ENCODE results near the gene SNORC. TPM values are rescaled to one million over a fixed set of nuclear protein-coding genes. Genes with fewer than 3 reads are reported as not detected.

Gene SNORC
- total RNA-seq, 4 donors from 2014 or later: 11.7 to 39.7 (median 16.9) TPM

DNA sequence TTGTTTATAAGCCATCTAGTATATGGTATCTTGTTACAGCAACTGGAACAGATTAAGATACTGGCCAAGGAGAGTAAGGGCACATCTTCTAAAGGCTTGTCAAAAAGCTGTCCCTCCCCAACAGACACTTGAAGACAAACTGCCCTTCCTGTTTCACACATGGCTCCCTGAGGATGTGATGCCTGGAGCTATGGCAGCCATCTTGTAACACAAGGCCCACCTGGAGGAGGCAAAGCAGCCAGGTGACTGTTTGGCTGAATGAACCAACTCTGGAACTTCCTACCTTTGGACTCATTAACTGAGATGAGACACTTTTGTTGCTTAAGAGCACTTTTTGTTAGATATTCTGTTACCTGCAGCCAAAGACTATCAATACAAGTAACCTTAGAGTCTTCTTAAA, 54.4 kb downstream of the SNORC start:
- Histone ChIP-seq H3K9me3 (no peaks in the 10 kb centered on the region), H3K27me3 (peaks cover 41% of the 10 kb centered on the region), H3K36me3 (peaks cover 3% of the 10 kb centered on the region), H3K4me3 (no peak overlapping the region), H3K4me1 (peaks cover 37% of the 10 kb centered on the region), H3K27ac (no peak overlapping the region)
- TF ChIP-seq EP300 (IDR thresholded peaks at IDR 0.05): no peak
- TF ChIP-seq POLR2A (IDR thresholded peaks at IDR 0.05): no peak
- no peak for TF ChIP-seq POLR2AphosphoS5 (IDR thresholded peaks at IDR 0.05)
- TF ChIP-seq, protein P1, sequence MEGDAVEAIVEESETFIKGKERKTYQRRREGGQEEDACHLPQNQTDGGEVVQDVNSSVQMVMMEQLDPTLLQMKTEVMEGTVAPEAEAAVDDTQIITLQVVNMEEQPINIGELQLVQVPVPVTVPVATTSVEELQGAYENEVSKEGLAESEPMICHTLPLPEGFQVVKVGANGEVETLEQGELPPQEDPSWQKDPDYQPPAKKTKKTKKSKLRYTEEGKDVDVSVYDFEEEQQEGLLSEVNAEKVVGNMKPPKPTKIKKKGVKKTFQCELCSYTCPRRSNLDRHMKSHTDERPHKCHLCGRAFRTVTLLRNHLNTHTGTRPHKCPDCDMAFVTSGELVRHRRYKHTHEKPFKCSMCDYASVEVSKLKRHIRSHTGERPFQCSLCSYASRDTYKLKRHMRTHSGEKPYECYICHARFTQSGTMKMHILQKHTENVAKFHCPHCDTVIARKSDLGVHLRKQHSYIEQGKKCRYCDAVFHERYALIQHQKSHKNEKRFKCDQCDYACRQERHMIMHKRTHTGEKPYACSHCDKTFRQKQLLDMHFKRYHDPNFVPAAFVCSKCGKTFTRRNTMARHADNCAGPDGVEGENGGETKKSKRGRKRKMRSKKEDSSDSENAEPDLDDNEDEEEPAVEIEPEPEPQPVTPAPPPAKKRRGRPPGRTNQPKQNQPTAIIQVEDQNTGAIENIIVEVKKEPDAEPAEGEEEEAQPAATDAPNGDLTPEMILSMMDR (IDR thresholded peaks at IDR 0.05): no peak
- DNase-seq (ENCODE audit: low spot score in 2 of 2): no peak

DNA sequence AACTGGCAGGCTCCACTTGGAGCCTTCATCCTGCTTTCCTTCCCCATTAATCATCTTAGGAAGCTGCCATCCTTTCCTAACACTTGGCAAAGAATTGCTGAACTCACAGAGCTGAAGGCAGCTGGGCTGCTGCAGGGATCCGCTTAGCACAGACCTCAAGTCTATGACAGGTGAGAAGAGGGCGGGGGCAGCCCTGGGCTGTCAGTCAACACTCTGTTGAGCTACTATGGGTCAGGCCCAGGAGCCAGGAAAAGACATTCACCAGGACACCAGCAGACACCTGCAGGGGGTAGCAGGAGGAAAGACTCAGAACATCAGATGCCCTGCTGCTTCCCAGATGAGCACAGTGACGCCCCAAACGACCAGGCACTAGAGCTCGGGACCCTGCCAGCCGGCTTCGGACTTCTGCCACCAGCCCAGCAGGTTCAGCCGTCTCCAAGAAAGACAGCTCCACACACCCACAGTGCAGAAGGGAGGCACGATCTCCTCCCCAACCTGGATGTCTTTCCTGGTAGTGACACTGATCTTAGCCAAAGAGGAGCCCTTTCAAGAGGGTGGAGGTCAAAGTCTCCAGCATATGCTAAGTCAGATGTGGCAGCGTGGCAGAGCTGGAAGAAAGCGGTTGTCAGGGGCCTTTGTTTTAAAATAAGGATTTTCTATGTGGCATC, 55.2 kb downstream of the SNORC start:
- Histone ChIP-seq H3K36me3 (no peaks in the 10 kb centered on the region), H3K27ac (no peak overlapping the region), H3K4me3 (no peak overlapping the region), H3K27me3 (peaks cover 35% of the 10 kb centered on the region), H3K4me1 (peaks cover 37% of the 10 kb centered on the region), H3K9me3 (no peaks in the 10 kb centered on the region)
- WGBS: 31% methylated on average over 8 of the region's 11 CpGs
- no peak for TF ChIP-seq POLR2A (IDR thresholded peaks at IDR 0.05)
- no peak for TF ChIP-seq POLR2AphosphoS5 (IDR thresholded peaks at IDR 0.05)
- TF ChIP-seq, protein P1 (IDR thresholded peaks at IDR 0.05): no peak
- TF ChIP-seq EP300 (IDR thresholded peaks at IDR 0.05): no peak
- no peak for DNase-seq (ENCODE audit: low spot score in 2 of 2)

DNA sequence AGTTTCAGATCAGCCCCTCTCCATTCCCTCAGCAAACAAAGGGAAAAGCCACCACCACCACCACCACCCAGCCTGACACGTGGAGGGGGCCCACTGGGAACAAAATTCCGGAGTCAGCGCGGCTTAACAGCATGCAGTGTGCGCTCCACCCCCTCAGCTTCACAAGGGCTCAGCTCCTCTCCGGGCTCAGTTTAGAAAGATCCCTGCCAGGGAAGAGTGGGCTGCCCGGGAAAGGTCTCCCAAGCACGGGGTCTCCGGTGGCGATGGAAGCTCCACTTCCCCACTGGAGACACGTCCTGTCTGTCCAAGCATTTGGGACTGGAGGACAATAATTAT, 55.7 kb downstream of the SNORC start:
- H3K27ac ChIP-seq: no peak overlapping the region
- peaks cover 35% of the 10 kb centered on the region for H3K27me3 ChIP-seq
- no peaks in the 10 kb centered on the region for H3K9me3 ChIP-seq
- no peaks in the 10 kb centered on the region for H3K36me3 ChIP-seq
- no peak overlapping the region for H3K4me3 ChIP-seq
- WGBS: 42% methylated on average over 9 of the region's 11 CpGs
- H3K4me1 ChIP-seq: peaks cover 37% of the 10 kb centered on the region
- DNase-seq (ENCODE audit: low spot score in 2 of 2): no peak
- TF ChIP-seq POLR2AphosphoS5 (IDR thresholded peaks at IDR 0.05) (no peak), EP300 (IDR thresholded peaks at IDR 0.05) (no peak), POLR2A (IDR thresholded peaks at IDR 0.05) (no peak)
- TF ChIP-seq, protein P1 (IDR thresholded peaks at IDR 0.05): no peak

DNA sequence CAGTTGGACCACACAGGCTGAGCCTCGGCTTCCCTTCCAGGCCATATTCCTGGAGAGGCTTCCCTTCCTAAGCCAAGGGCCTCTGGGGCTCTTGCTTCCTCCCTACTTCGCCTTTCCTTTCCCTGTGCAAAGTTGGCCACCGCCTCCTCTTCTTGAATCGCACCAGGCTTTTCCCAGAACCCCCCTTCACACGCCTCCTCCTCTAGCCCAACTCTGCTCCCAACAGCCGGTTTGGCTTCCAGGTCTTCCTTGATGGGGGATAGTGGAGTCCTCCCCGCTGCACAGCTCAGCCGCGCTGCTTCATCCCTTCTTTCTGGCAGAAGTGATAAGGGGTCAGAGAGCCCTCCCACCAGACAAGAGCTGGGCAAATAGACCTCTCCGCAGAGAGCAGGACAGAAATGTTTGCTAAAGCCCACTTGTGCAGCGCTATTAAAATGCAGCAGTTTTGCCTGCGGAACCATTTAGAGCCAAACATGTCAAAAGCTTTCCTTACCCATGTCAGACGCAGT, 56.4 kb downstream of the SNORC start:
- H3K27ac ChIP-seq: no peak overlapping the region
- 27% methylated on average over 10 of the region's 13 CpGs for WGBS
- DNase-seq (ENCODE audit: low spot score in 2 of 2): no peak
- no peaks in the 10 kb centered on the region for H3K36me3 ChIP-seq
- H3K4me3 ChIP-seq: peak overlapping the region; percentile 68
- no peaks in the 10 kb centered on the region for H3K9me3 ChIP-seq
- peaks cover 35% of the 10 kb centered on the region for H3K27me3 ChIP-seq
- TF ChIP-seq EP300 (IDR thresholded peaks at IDR 0.05) (no peak), POLR2A (IDR thresholded peaks at IDR 0.05) (no peak), POLR2AphosphoS5 (IDR thresholded peaks at IDR 0.05) (no peak)
- TF ChIP-seq, protein P1 (IDR thresholded peaks at IDR 0.05): no peak
- peaks cover 37% of the 10 kb centered on the region for H3K4me1 ChIP-seq

DNA sequence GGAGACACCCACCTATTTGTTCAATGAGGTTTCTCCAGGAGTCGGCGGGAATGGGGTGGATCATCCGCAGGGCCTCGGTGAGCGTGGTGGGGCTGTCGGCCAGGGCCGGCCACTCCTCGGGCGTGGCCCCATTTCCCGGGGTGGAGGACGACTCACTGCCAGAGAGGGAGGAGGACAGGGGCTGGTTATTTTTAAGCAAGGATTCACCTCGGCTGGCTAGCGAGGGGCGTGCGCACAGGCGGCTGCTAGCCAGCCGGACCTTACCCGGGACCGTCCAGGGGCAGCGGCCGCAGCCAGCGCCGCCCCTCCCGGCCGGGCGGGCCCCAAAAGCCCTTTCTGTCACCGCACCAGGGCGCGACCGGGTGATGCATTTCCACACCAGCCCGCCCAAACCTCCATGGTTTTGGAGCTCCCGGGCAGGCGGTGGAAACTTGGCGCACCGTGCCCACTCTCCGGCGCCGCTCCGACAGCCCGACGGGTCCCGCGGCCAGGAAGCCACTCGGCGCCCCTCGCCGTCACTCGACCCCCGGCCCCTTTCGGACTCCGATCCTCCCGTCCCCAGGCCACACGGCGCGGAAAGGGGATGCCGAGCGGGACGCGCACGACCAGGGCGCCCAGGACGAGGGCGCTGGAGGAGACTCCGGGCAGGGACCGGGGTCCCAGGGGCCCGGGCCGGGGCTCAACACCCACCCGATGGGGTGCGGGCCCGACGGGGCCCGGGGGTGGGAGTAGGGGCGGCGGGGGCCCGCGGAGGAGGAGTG, 57.1 kb downstream of the SNORC start:
- Histone ChIP-seq H3K4me1 (peaks cover 37% of the 10 kb centered on the region), H3K36me3 (no peaks in the 10 kb centered on the region), H3K4me3 (peak overlapping the region; percentile 68), H3K9me3 (no peaks in the 10 kb centered on the region), H3K27me3 (peaks cover 36% of the 10 kb centered on the region), H3K27ac (peak overlapping the region; percentile 59)
- WGBS: 0% methylated on average over 1 of the region's 76 CpGs
- DNase-seq (ENCODE audit: low spot score in 2 of 2): no peak
- TF ChIP-seq, protein P1 (IDR thresholded peaks at IDR 0.05): no peak
- no peak for TF ChIP-seq POLR2AphosphoS5 (IDR thresholded peaks at IDR 0.05)

Measured in suprapubic skin (tissue), 4 donors.